Caki2 (cell line): ENCODE measurements around the gene TBC1D21. TPM values are rescaled to one million over a fixed set of nuclear protein-coding genes. Genes with fewer than 3 reads are reported as not detected.

Experiments used
- DNase-seq: peaks from one replicate; pipeline ENCODE4 v3.0.0-alpha.2; 2015; ENCODE audit warnings: low read depth
- in situ Hi-C: cut with HindIII; loops from 2 replicates; pipeline ENCODE4 v1.10.0; 2016; ENCODE audit warnings: low sequenced_read_pairs, low pct_unique_long_range_greater_than_20kb, mixed read lengths
- total RNA-seq: library from RNA; depleted of rRNA; stranded (reverse); fragments of >200 nt; shearing (Covaris generic); gene quantifications from 2 replicates; pipeline ENCODE4 v1.2.3, GENCODE V29; 2014; ENCODE audit warnings: low replicate concordance

The TBC1D21 gene
- total RNA-seq, 1 experiment from 2014 or later, result not detected

DNA sequence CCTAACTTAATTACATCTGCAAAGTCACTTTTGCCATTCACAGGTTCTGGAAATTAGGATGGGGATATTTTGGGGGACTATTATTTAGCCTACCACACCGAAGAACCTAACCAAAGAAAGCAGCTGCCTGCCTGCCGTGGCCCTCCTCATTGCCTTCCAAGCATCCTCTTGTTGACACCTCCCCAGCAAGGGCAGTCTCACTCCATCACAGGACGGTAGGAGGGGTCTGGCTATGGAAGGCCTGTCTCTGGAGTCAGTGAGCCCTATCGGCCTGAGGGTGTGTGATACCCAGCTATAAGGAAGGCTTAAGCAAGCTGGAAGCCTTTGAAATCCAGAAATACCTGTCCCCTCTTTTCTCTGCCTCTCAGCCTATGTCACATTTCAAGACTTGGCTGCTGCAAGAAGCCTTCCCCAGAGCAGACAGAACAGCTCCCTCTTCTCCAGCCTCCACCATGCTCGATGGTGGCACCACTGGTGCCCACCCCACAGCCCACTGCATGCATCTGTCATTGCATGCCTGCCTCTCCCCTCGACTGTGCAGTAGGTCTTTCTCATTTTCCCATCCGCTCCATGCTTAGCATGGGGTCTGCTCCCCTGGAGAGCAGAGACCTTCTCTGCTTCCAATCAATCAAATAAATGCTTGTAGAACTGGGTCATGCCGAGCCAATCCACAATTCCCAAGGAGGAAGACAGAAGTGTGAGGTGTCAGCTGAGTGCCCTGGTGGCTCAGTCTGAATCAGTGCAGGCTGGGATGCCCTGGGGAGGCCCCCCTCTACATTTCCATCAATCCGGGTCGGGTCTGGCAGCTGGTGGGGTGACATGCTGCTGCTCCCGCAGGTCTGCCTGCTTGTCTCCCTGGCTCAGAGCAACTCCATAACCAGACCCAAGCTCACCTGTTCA lies 29.0 kb downstream of the TBC1D21 start:
- in situ Hi-C loops, result no loop called here
- DNase-seq, result no peak

DNA sequence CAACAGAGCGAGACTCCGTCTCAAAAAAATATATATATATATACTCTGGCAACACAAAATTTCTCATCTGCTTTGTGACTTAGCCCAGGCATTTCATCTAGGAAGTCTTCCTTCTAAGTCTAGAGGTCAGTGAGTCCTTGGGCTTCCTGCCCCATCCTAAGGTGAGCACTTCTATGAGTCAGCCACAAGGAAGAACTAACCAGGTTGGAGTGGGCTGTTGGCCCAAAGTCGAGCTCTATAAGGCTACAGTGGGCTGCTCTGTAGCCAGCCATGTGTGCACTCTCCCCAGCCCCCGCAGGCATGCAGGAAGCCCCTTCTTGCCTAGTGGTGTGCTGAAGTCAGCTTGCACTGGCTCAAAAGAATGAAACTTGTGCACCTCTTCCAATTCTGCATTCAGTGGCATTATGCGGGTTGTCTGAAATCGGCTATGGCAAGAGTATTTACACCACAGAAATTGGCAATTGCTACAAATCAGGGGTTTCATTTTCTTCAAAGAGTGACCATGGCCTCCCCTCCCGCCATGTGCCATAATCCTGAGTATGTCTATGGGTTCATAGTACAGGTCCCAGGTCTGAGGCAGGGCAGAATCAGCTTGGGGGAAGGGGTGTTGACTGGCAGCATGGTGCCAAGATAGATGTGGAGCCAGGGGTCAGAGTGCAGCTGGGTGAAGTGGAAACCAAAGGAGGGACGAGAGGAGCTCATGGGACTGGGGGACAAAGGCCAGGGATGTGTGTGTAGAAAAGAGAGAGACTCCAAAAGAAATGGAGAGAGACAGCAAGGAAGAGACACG lies 30.9 kb downstream of the TBC1D21 start:
- no peak for DNase-seq
- in situ Hi-C loops, result no loop called here

- no peak for DNase-seq
- in situ Hi-C loops, result no loop called here
These were observed 32.0 kb downstream of the TBC1D21 start for GRCh38 chr15:73905225-73905827.

GRCh38 chr15:73906346-73907034 lies 33.1 kb downstream of the TBC1D21 start:
- no peak for DNase-seq
- in situ Hi-C loops, result no loop called here

GRCh38 chr15:73907035-73907408 lies 33.7 kb downstream of the TBC1D21 start:
- no peak for DNase-seq
- in situ Hi-C loops, result no loop called here

- DNase-seq, result peak; percentile 41
- in situ Hi-C loops, result no loop called here
These were observed 34.9 kb downstream of the TBC1D21 start for GRCh38 chr15:73908030-73908821.

- DNase-seq, result no peak
- in situ Hi-C loops, result no loop called here
These were observed 35.4 kb downstream of the TBC1D21 start for GRCh38 chr15:73908822-73909122.

- in situ Hi-C loops, result no loop called here
- DNase-seq, result no peak
These were observed 36.3 kb downstream of the TBC1D21 start for GRCh38 chr15:73909651-73910050.

GRCh38 chr15:73910522-73911303 lies 37.3 kb downstream of the TBC1D21 start:
- no peak for DNase-seq
- in situ Hi-C loops, result no loop called here

DNA sequence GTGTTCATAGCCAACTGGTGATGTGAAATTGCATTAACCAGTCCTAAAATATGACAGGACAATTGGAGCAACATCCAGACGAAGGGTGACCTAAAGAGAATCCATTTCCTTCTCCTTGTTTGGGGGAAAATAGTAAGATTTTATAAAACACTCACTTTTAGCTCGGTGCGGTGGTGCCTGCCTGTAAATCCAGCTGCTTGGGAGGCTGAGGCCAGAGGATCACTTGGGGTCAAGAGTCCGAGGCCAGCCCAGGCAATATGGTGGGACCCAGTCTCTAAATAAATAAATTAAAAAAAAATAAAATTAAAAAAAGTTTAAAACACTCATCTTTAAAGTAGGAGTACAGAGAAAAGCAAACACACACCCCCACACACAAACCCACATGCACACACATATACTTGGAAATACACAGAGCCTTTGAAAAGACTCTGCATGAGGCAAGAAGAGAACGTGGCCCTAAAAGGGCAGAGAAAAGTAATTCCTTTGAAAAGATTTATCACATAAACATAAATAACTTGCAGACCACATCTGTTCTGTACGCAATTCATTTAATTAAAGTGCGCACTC lies 38.7 kb downstream of the TBC1D21 start:
- no peak for DNase-seq
- in situ Hi-C loops, result no loop called here

GRCh38 chr15:73914145-73914544 lies 40.8 kb downstream of the TBC1D21 start:
- in situ Hi-C loops, result no loop called here

DNA sequence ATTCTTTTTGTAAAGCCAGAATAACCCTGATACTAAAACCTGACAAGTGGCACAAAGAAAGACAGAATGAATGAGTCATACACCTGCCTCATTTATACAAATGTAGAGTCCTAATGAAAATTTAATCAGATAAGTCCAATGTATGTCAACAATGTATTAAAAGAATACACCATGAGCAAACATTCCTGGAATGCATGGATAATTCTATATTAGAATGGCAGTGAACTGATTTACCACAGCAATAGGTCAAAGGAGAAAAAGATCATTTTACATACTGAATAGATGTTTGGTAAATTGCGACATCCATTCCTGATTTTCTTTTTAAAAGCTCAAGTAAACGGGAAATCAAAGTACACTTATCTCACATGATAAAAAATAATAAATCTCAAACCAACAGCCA lies 41.7 kb downstream of the TBC1D21 start:
- DNase-seq, result no peak
- in situ Hi-C loops, result no loop called here

More at GRCh38 chr15:73914145-73914544, 40.8 kb downstream of the TBC1D21 start:
- no peak for DNase-seq

GRCh38 chr15:73918784-73919183 lies 45.4 kb downstream of the TBC1D21 start:
- no peak for DNase-seq
- in situ Hi-C loops, result no loop called here

DNA sequence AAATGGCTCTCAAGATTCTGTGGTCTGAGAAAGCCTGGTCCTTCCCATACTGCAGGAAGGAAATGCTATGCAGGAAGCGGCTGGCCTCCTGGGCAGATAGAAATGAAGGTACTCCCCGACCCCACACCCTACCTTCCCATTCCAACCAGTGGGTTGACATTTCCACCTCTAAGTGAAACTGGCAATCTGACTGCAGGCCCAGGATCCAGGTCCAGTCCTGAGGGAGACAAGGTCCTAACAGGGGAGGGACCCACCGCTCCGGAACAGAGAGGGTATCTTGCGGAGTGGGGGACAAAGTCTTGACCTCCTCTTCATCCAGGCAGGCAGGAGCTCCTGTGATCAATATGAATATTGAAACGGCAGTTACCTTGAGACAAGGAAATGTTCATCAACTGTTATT lies 46.3 kb downstream of the TBC1D21 start:
- in situ Hi-C loops, result no loop called here

GRCh38 chr15:73921254-73921925 lies 48.0 kb downstream of the TBC1D21 start:
- DNase-seq, result no peak
- in situ Hi-C loops, result no loop called here

More for the DNA sequence above, 46.3 kb downstream of the TBC1D21 start:
- DNase-seq, result no peak
